Measurements from ENCODE around the gene STN1. TPM values are rescaled to one million over a fixed set of nuclear protein-coding genes. Genes with fewer than 3 reads are reported as not detected.
"Not testable (repeated sequence)": the region's sequence is repeated elsewhere in the genome, so short reads cannot be mapped to it uniquely, and the experiment has no call there.

Gene STN1
- total RNA-seq, 1 experiment from 2014 or later: 37.9 TPM

DNA sequence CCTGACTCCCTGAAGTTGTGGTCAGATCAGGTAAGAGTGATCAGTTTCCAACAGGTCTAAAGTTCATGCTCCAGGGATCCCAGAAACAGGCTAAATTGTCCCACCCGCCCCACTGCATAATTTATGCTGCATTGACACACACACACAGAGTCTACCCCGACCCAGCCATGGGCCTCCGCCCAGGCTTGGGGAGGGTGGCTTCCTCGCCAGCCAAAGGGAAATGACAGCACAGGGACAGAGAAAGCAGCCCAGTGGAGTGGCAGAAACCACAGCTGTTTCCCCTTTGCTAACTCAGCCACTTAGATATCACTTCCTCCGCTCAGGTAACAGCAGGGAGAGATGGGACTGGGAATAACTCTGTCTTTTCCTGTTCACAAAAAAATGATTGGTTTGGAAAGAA is 72.0 kb downstream of the STN1 start:
- no peak for DNase-seq (ENCODE audit: low read depth)

DNA sequence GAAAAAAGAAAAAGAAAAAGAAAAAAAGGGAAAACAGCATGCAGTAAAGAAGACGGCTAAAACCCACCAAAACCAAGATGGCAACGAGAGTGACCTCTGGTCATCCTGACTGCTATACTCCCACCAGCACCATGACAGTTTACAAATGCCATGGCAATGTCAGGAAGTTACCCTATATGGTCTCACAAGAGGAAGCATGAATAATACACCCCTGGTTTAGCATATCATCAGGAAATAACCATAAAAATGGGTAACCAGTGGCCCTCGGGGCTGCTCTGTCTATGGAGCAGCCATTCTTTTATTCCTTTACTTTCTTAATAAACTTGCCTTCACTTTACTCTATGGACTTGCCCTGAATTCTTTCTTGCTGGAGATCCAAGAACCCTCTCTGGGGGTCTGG is 72.6 kb downstream of the STN1 start:
- not testable (repeated sequence) for DNase-seq (ENCODE audit: low read depth)

DNA sequence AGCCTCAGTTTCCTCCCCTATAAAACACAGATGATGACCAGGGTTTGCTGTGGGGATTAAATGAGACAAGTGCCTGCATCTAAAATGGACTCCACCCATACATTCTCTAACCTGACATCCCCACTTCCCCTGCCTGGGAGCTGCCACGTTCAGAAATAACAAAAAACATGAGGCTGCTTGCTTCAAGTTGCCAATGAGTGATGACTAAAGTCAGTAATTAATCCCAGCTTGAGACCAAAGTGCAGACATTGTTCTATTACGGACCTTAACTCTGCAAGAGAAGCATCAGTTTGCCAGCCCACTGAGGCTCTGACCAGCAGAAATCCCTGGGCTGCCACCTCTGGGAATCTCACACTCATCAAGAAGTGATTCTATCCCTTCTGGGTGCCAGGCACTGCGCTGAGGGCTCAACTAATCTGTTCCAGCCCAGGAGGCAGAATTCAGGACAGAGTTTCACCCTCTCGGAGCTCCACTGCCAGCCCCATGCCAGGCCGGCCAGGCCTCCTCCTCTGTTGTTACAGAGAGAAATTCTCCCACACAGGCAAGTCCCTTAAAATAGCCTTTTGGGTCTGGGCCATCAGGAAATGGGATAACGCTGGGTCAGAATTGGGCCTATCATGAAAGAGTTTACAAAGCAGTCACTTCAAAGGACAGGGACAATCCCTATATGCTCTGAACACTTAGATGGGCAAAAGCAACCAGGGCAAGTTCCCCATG is 74.0 kb downstream of the STN1 start:
- DNase-seq (ENCODE audit: low read depth): no peak

DNA sequence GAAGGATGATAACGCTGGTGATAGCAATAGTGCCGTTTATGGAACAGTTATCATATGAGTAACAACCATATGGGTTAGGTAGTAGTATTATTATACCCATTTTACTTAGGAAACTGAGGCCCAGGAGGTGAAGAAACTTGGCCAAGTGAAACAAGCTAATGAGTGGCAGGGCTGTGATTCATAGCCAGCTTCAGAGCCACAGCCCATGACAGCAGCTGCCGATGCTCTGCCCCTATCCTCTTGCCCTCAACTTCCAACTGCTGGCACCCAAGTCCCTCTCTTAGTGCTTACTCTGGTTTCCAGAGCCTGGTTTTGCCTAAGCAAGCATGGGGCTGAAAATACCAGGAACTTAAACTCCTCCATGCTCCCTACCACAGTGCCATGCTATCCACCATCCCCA is 74.9 kb downstream of the STN1 start:
- DNase-seq (ENCODE audit: low read depth): peak; percentile 62

DNA sequence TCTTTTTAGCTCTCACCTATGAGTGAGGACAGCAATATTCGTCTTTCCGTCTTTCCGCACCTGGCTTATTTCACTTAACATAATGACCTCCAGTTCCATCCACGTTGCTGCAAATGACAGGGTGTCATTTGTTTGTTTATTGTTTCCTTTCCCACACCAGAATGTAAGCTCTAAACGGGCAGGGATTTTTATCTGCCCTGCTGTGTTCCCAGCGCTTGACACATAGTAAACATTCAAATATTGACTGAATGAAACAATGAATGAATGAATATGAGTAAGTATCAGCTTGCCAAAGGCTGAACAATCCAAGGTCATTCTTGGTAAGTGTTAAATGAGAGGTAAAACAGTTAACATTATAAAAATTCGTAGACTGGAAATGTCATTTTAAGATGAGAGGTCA is 75.4 kb downstream of the STN1 start:
- DNase-seq (ENCODE audit: low read depth): no peak

DNA sequence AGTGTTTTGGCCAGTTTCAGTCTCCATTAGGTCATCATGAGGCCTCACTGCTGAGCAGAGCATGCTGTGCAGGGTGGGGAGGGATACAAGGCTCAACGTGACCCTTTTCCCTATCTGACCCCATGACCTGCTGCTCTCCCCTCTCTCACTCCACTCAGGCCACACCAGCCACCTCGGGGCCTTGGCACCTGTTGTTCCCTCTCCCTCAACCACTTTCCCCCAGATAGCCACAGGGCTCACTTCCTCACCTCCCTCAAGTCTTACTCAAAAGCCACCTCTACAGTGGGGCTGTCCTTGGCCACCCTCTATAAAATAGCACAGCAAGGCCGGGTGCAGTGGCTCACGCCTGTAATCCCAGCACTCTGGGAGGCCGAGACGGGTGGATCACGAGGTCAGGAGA is 76.5 kb downstream of the STN1 start:
- DNase-seq (ENCODE audit: low read depth): no peak

DNA sequence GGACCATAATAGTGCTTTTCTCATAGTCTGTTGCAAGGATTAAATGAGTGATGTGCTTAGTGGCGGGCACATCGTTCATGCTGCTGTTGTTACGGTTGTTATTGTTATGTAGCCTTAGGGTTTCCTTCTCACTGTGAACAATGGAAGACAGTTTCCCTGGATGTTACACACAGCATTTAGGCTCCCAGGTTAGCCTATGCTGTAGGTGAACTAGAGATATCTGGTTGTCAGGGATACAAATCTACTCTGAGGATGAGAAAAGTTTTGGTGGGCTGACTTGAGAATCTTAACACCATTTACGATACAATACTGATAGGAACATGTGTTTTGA is 77.3 kb downstream of the STN1 start:
- no peak for DNase-seq (ENCODE audit: low read depth)

DNA sequence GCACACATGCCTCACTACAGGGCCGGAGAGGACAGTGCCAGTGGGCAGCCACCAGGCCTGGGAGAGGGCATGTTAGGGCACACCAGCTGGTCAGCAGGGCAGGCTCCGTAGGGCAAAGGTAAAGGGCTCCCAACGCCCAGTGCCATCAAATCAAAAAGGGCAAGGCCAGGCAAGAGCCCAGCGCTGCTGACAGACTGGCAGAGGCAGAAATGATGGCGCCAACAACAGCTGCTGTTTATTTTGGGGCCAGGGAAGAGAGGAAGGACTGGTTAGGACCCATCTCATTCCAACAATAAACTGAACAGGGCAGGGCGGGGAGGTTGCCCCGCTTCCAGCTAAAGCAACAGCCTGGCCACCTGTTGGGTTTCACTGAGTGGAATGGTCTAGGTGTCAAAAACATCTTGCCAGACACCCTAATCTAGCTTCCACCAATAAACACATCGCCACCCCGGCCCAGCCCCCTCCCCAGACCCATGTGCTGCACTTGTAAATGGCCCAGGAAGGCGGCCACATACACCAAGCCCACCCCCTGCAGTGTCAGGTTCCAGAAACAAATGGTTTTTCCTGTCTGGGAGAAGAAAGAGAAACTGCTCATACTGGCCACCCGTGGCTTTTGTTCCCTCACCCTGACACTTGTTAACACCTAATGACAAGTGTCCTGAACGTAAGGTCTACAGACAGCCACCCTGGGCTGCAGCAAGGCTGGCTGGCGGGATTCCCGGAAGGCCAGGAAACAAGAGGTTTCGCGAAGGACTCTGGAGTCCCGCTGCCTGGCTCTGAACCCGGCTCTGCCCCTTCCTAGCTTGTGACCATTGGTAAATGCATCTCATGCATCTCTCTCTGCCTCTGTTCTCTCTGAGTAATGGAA is 77.9 kb downstream of the STN1 start:
- DNase-seq (ENCODE audit: low read depth): peak; percentile 73

DNA sequence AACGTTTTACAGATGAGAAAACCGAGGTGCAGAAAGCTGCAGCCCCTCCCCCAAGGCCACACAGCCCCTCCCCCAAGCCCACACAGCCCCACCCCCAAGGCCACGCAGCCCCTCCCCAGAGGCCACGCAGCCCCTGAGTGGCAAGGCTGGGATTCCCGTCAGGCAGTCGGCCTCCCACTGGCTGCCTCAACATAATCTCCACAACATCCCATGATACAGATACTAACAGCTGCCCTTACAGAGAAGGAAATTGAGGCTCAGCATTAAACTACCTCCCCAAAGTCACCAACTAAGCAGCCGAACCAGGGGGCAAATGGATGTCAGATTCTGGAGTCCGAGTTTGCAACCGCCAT is 78.5 kb downstream of the STN1 start:
- no peak for DNase-seq (ENCODE audit: low read depth)

DNA sequence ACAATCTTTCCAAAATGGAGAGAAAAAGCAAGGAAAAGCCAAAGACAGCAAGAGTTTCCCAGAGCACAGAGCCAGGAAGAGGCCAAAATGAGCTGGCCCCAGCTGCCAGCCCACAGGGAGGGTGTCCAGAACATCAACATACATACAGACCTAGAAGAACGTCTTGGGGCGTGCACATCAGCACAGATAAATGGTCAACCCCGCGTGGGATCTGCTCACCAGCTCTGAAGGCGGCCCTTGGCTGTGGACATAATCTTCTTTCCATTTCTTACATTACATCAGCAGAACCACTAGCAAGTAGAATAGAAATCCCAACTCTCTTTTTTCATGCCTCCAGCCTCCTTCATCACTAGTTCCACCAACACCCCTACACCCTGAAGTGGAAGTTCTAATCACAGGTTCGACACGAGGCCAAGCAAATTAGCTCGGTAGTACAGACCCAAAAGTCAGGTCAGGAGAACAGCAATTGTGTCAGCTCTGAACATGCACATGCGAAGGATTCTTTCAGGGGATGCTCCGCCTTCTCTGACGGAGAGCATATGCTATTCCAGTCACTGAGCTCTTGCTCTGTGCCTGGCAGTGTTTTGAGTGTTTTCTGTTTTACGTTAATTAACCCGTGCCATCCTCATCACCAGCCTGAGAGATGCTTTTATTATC is 79.0 kb downstream of the STN1 start:
- no peak for DNase-seq (ENCODE audit: low read depth)

DNA sequence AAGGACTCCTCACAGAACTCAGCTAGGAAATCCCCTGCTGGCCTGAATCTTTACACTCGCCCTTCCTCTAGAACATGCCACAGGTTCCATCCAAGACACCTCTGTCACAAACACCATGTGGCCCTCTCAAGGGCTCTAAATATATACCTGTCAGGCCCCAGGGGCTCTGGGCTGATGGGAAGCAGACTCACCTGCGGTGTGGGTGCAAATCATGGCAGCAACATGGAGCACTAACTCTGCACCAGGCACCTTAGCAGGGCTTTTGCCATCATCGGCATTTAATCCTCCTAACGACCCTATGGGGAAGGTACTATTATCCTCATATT is 80.0 kb downstream of the STN1 start:
- no peak for DNase-seq (ENCODE audit: low read depth)

DNA sequence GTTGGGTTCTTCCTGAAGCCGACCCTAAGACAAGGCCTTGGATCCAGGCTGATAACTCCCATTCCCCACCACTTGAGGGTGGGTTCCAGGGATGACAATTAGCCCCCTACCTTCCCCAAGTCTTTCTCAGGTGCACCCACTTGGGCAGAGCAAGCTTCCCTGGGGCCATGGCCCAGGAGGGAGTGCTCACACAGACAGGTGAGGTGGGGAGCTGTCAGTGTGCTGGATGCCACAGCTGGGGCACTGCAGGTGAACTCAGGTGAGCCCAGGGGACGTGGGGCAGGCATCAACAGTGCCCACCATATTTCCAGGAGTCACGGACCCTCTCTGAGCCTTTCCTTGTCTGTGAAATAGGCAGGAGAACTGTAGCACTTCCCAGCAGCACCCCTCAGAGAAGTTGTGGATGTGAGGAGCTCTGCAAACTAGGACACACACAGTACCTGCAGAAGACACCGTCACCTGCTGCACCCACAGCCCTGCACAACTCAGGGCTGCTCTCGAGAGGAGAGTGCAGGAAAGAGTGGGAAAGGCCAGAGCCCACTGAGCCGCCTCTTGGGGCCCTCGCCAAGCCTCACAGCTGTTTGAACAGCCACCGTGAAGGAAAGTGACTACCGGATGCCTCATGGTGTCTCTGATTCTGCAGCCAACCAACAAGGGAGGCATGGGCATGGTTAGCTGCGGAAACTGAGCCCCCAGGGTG is 80.5 kb downstream of the STN1 start:
- no peak for DNase-seq (ENCODE audit: low read depth)

DNA sequence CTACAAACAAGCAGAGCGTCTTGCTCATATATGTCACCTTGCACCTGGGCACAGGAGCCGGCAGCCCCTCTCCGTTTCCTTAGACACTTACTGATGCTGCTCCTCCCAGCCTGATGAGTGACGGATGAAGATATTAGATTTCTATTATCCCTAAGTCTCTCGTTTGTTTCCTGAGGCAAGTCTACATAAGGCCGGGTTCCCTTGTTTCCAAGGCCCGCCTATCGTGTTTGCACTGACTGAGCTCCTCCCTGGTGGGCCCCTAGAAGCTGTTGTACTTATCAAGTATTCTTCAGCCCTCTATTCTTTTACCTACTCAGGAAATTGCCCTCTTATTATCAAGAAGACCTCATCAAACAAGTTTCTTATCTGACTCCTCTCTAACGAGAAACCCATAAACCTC is 81.1 kb downstream of the STN1 start:
- DNase-seq (ENCODE audit: low read depth): no peak

DNA sequence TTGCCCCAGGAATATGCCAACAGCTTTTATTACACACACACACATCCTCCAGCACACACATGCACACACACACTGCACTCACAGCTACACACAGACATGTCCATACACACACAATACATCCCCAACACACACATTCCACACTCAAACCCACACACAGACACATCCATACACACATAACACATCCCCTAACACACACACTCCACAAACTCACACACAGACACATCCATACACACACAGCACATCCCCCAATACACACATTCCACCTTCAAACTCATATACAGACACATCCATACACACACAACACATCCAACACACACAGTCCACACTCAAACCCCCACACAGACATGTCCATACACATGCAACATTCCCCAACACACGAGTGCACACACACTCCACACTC is 81.7 kb downstream of the STN1 start:
- no peak for DNase-seq (ENCODE audit: low read depth)

DNA sequence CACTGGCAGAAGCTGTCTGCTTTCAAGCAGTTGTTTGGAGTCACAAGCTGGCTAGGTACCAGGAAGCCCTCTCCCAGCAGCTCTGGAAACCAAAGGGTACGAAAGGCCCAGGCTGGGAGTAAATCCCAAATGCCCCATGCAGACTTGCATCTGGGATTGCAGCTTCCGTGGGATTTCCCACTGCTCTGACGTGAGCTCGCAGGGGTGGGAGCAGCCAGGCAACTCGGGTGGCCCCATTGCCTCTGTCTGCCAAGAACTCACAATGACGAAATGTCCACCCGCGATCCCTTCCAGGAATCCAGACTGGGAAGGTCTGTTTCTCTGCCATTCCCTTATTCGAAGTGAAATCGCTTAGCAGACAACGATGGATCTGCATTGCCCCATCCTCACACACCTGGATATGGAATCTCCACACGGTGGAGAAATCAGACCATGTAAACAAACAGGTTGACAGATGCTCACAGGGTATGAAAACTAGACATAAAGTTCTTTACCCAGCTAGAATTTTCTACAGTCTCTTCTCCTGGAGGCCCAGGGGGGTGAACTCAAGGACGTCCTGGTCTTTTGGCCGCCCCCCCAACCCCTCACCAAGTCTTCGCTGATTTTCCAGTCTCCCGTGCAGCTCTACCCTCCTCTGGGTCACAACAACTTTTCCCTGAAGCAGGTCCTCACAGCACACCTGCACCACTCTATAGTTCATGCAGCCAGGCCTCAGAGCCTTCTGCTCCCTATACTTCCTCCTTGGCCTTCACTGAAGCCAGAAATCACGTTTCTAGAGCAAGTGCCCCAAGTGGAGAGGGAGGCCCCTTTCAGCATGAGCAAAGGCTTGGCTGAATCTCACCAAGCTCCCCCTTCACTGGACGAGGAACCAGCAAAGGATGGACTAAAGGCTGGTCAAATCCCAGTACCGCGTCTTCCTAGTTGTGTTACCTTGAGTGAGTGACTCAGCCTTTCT is 82.6 kb downstream of the STN1 start:
- DNase-seq (ENCODE audit: low read depth): no peak

DNA sequence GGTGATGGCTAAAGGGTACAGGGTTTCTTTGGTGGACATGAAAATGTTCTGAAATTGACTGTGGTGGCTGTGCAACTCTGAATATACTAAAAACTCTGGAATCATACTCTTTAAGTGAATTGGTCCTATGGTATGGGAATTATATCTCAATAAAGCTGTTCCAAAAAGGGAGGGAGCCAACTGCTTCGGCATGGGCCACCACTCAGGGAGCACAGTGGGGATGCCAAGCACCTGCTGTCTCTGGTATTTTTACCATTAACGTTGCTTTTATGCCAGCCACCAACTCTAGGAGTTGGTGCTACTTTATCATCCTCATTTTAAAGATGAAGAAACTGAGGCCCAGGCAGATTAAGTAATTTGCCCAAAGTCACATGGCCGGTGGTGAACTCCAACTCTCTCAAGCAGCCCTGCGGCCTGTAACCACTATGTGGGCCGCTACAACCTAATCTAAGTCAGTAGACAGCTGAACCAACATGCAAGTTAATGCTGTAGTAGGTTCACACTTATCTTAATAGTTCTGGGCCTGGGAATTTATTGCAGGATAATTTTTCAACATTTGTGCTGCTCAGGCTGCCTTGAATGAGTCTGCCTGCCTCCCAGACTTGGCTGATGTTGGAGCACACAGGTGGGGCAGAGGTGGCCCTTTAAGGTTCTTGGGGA is 83.4 kb downstream of the STN1 start:
- no peak for DNase-seq (ENCODE audit: low read depth)

DNA sequence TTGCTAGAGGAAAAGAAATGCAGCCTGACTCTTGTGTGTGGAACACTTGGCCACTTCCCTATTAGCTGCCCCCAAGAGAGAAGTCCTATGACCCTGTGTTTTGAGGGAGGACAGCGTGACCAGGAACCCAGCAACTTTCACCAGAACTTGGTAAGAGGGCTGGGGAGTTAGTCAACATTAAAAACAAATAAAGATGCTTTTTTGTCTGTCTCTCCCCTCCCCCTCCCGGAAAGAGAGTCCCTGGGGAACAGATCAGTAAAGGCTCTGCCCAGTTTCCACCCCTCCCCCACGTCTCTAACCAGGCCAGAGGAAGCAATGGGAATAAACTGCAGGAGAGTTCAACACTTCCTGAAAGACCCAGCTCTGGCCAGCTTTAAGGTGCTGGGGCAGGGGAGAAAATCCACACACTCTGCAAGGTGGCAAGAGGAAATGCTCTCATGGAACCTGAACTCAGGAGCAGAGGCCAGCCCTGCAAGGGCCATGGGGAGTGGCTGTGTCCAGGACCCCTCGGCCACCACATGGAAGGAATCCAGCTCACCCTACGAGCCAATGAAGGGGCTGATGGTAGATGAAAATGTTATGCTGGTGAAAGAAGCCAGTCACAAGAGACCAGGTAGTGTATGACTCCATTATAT is 84.1 kb downstream of the STN1 start:
- DNase-seq (ENCODE audit: low read depth): peak; percentile 51

DNA sequence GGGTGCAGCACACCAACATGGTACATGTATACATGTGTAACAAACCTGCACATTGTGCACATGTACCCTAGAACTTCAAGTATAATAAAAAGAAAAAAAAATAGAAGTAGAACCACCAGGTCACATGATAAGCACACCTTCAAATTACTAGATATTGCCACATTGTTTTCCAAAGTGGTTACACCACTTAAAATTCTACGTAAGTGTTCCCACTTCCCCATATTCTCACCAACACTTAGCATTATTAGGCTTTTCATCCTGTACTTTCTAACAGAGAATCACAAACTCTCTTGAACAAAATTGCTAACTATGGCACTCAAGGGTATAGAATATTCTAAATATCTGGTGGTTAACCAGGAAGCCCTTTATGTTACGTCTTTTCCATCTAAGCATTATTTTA is 85.2 kb downstream of the STN1 start:
- DNase-seq (ENCODE audit: low read depth): no peak

Measured in LHCN-M2 (cell line).